IPS-11a (cell line): Measurements from ENCODE around the gene EPHB2.
"Not testable (repeated sequence)": the region's sequence is repeated elsewhere in the genome, so short reads cannot be mapped to it uniquely, and the experiment has no call there.

Experiments used
- H3K4me3 ChIP-seq: one replicate; pipeline ENCODE4 v1.5.1; 2013; ENCODE audit warnings: low read depth, low read length, control low read depth

The EPHB2 gene

DNA sequence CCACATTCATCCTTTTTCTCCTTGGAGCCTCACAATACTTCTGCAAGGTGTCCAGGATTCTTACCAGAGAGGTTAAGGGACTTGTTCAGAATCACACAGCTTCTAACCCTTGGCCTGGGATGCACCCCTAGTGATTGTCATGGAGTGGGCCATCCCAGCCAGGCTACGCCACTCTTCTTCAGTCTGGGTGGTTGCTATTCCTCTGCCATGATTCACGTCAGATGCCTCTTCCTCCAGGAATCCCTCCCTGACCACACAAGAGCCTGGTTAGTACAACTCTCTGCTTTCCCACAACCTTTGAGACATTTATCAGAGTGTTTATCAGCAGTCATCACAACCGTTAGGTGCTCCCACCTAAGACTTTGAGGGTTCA is 121.8 kb downstream of the EPHB2 start:
- H3K4me3 ChIP-seq: no peak overlapping the region

DNA sequence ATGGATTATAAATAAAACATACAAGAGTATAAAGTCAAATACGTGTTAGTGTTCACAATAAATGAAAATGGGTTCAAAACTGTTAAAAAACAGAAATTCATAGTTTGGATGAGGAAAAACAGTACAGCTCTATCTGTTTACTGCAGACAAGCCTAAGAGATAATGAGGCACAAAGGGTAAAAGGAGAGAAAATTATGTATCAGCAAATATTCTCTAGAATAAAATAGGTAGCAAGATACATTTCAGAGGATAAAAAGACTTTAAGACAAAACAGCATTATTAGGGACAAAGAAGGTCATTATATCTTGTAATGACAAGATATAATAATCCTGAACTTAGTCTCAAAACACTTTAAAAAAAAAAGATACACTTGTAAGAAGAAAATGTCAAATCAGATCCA is 123.1 kb downstream of the EPHB2 start:
- H3K4me3 ChIP-seq: no peak overlapping the region

DNA sequence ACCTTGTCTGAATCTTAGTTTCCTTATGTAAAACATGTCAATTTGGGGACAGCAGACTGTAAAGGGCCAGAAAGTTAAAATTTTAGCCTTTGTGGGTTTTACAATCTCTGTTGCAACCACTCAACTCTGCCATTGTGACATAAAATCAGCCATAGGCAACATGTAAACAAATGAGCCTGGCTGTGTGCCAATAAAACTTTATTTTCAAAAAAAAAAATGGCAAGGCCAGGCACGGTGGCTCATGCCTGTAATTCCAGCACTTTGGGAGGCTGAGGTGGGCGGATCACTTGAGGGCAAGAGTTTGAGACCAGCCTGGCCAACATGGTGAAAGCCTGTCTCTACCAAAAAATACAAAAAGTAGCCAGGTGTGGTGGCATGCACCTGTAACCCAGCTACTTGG is 123.8 kb downstream of the EPHB2 start:
- H3K4me3 ChIP-seq: not testable (repeated sequence)

DNA sequence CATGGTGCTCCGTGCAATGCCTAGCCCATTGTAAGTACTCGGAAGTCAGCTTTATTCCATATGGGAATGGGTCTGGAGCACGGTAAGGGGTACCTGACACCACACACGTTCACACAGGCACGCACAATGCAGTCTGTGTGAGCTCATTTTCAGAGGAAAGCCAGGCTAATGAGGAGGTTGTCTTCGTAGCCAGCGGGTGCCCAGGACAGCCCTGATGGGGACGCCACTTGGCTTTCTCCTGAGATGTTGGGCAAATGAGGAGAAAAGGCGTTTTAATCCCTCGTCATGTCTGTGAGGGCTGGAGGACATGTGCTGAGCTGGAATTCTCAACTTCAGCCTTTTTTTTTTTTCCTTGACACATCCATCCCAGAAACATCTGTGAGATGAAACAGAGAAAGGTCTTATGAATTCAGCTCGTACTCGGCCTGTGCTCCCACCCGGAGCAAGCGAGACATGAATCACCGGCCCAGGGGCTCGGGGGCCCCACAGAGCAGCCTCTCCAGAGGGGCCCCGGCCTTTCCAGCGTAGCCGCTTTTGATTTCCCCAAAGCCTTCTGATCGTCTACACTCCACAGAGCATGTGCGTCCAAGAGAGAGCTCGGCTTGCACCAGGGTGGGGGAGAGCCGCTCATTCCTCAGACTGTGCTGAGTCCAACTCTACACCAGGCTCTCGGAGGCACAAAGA is 125.1 kb downstream of the EPHB2 start:
- no peak overlapping the region for H3K4me3 ChIP-seq

DNA sequence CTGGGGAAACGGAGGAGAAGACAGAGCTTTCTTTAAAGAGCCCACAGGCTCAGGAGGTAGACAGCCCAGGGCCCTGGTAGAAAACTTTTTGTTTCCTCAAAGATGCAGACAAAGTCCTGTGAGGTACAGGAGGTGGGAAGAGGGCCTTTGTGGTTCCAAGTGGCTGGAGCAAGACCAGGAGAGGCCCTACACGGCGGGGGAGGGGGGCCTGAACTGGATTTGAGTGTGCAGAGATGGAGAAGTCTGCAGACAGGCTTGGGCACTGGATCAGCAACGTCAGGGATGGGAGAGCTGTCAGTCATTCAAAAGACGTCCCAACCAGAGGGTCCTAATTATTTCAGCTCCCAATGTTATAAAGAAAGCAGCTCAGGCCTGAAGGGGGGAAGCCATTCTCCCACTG is 126.2 kb downstream of the EPHB2 start:
- H3K4me3 ChIP-seq: no peak overlapping the region

DNA sequence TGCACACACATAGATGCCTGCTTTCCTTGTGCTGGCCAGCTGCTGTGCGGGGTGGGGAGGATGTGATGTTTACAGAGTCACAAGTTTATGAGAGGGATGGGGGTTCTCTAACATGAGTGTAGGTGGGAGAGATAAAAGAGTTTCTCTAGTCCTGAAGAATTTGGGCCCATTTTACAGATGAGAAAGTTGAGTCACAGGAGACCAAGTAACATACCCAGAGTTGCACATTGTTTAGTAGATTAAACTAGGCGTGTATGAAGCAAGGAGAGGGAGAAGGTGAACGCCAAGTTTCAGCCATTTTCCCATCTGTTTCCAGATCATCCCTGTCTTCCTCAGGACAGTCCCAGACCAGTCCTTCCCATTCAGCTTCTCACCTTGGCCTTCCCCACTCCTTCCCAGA is 126.7 kb downstream of the EPHB2 start:
- no peak overlapping the region for H3K4me3 ChIP-seq

DNA sequence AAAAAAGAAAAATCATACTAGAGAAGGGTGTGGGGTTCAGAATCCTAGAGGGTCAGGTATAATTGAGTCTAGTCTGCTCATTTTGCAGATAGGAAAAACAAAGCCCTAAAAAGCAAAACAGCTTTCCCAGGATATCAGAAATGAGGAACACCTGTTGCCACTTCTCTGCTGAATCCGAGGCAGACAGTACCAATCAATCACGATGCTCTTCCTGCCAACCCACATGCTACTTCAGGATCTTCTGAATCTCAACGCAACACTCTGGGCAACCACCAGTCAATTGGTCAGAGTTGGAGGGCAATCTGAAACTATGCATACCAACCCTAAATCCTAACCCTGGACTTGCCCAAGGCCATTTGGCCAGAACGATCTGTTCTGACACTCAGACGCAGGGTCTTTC is 128.3 kb downstream of the EPHB2 start:
- H3K4me3 ChIP-seq: no peak overlapping the region

DNA sequence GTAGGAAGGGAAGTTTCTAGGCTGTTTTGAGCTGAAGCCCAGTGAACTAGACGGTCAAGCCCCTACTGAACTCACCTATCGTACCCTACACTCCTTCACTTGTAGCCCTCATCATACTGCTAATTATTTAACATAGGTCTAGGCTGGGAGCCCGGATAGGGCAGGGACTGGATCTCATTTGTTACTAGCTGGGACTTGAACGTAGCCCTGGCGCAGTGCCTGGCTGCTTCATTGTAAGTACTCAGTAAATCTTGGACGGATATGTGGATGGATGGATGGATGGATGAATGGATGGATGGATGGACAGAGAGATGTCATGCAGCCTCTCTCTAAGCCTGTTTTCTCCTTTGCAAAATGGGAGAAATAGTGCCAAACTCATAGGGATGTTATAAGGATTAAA is 129.2 kb downstream of the EPHB2 start:
- no peak overlapping the region for H3K4me3 ChIP-seq

DNA sequence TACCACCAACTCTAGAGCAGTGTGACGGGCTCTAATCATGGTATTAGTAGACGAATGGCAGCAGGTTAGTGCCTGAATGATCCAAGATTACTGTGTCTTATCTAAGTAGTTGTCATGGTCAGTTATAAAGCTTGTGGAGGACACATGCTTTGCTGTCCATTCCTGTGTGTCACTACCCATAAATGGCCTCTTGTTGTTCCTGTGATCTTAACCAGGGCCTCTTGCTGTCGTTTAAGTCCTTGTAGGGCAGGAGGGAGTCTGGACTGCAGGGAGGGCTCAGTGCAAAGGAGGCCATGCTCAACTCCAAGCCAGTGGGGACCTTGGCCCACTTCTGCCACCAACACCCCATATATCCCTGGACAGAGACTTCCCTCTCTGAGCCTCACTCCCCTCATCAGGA is 130.5 kb downstream of the EPHB2 start:
- no peak overlapping the region for H3K4me3 ChIP-seq

DNA sequence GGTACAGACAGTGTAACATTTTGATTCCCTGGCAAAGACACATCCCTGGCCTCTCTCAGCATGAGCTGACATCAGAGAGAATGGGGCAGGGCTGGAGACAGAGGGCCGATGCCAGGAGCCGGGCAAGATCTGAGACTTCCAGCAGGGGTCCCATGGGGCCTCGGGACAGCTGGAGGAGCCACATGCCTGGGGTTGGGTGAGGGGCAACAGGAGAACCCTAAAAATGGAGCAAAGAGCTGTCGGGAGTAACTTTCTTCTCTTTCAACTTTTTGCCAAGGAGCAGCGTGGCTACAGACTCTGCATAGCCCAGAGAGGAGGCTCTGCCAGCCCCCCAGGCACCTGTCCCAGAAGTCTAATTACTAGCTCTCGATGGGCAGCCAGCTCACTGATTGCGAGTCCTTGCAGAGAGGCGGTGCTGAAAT is 131.2 kb downstream of the EPHB2 start:
- H3K4me3 ChIP-seq: no peak overlapping the region

DNA sequence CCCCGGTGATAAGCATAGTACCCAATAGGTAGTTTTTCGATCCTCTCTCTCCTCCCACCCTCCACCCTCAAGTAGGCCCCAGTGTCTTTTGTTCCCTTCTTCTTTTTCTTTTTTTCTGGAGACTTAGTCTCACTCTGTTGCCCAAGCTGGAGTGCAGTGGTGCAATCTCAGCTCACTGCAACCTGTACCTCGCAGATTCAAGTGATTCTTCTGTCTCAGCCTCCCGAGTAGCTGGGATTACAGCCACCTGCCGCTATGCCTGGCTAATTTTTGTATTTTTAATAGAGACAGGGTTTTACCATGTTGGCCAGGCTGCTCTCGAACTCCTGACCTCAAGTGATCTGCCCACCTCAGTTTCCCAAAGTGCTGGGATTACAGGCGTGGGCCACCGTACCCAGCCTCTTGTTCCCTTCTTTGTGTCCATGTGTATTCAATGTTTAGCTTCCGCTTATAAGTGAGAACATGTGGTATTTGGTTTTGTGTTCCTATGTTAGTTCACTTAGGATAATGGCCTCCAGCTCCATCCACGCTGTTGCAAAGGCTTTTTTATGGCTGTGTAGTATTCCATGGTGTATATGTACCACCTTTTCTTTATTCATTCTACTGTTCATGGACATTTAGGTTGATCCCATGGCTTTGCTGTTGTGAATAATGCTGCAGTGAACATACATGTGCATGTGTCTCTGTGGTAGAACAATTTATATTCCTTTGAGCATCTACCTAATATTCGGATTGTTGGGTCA is 133.0 kb downstream of the EPHB2 start:
- not testable (repeated sequence) for H3K4me3 ChIP-seq

DNA sequence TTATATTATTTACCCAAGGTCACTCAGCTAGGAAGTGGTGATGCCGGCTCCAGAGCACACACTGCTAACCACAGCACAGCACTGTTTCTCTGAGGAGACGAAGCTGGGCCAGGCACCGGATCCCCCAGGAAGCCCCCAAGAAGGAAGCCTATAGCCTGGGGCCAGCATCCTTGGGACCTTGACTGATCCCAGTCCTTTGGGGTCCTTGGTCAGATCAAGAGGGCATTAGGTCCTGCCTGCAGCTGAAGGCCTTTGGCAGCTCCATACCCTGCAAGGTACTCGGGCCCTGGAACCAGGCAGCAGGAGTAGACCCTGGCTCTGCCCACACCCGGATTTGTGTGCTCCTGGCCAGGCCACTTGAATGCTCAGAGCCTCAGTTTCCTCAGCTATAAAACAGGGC is 134.0 kb downstream of the EPHB2 start:
- no peak overlapping the region for H3K4me3 ChIP-seq

DNA sequence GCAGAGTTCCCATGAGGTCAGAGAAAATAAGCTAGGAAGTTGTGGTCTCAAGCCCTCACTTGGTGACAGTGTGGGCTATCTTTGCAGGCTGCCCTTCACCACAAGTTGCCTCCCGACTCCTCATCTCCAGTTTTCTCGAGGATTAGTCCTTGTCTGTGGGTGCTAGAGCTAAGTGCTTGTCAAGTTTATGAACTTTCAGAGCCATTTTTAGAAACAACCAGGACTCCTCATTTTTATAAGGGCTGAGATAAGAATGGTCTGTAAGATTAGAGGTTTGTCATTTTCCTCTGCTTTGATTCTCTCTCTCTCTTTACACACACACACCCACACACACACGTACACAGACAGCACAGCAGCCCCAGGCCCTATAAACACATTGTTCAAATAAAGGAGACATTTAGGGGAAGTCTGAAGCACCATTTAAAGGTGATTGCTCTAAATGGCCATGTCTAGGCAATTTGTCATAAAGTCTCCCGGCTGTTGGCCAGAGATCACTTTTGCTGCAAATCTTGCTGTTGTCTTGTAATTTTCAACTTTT is 134.8 kb downstream of the EPHB2 start:
- H3K4me3 ChIP-seq: no peak overlapping the region

DNA sequence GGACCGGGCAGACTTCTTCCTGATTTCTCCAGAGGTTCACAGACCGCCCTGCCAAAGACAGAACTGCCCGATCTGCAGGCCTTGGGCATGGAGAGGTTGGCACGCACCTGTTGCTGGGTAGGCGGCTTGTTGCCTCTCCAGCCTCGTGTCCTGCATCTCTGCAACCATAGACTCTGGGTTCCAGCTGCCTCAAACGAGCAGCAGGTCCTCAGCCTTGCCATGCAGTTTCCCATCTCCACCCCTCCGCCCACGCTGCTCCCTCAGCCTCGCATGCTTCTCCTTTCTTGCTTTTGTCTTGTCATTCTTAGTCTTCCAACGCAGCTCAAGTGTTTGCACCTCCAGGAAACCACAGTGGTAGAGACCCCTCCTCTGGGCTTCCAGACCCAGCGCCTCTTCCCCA is 135.8 kb downstream of the EPHB2 start:
- H3K4me3 ChIP-seq: no peak overlapping the region

DNA sequence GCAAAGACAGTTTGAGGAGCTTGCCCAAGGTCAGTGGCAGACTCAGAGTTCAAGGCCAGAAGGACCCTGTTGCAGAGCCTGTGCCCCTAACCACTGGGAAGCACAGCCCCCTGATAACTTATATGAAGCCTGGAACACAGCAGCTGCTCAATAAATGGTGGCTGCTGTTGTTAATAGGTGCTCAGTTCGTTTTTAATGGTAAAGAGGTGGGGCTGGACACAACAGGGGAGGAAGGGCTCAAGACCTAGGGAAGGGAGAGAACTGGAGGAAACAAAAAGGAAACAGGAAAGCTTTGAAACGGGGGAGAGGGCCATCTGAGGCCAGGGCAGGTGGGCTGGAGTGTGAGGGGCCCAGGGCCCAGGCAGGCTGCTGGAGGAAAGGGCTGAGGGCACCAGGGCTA is 136.6 kb downstream of the EPHB2 start:
- no peak overlapping the region for H3K4me3 ChIP-seq

DNA sequence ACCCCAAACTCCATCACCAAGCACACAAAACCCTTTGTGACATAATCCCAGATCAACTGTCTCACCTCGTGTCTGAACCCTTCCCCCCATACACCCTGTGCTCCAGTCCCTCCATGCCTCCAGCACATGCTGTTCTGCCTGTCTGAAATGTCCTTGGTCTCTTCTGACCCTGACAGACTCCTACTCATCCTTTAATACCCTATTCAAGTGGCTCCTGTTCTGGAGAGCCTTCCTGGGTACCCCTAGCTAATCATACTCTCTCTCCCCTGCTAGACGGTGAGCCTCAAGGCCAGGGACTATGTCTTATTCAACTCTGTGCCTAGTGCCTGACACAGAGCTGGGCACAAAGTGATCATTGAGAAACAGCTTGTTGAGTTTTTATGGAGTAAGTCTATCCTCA is 137.1 kb downstream of the EPHB2 start:
- no peak overlapping the region for H3K4me3 ChIP-seq

DNA sequence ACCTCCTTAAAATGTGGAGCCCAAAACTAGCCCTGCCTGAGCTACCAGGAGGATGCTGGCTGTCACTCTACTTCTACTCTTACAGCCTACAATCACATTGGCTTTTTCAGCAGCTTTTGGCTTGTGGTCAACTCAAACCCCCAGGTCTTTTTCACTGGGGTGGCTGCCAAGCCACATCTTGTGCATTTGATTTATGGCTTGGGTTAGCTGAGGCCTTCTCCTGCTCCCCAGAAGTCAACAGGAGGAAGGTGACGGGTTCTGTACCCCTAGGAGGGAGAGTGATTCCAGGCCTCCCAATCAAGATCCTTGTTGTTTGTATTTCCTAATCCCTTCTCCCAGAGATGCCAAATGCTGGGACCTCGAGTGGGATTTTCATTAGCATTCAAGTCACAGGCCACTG is 137.8 kb downstream of the EPHB2 start:
- H3K4me3 ChIP-seq: no peak overlapping the region

DNA sequence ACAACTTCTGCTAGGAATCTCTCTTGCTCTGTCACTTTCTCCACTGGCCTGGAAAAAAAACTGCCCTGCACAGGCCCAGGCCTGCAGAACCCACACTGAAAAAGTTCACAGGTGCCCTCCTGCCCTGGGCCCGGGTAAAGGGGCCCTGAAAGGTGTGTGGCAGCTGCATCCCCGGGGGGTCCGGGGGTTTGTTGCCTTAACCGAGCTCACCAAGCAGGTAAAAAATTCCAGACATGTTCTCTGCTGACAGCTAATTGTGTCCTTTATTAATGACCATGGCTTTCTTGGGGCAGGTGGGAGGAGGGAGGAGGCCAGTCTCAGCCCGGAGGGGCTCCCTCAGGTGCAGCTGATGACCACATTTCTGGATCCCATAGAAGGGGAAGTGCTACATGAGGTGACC is 139.1 kb downstream of the EPHB2 start:
- no peak overlapping the region for H3K4me3 ChIP-seq

DNA sequence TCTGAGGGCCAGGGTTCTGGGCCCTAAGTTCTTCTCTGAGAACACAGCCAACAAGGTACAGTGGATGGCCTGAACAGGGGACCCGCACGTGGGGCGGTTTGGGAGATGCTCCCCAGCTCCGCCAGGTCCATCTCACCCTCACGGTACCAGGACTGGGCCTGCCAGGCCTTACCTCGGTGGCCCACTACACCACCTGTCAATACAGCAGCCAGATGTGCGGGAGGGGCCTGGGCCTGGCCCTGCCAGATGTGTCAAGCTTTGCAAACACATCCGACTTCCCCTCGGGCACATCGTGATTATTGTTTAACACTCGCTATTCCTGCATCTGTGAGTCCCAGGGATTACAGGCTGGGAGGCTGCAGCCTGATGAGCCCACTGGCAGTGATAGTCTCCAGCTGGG is 139.6 kb downstream of the EPHB2 start:
- H3K4me3 ChIP-seq: no peak overlapping the region

DNA sequence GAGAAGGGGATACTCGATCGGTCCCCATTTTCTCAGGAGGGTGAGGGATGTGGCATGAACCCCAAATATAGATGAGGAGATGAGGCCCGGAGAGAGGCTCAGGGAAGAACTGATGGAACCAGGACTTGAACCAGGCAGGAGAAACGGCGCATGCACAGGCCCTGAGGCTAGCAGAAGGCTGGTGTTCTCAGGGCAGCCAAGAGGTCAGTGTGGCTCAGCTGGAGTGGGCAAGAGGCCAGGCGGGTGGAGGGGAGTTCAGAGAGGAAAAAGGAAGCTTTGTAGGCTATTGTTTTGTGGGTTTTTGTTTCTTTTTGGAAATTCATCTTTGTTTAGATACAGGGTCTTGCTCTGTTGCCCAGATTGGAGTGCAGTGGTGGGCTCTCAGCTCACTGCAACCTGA is 140.0 kb downstream of the EPHB2 start:
- H3K4me3 ChIP-seq: no peak overlapping the region

DNA sequence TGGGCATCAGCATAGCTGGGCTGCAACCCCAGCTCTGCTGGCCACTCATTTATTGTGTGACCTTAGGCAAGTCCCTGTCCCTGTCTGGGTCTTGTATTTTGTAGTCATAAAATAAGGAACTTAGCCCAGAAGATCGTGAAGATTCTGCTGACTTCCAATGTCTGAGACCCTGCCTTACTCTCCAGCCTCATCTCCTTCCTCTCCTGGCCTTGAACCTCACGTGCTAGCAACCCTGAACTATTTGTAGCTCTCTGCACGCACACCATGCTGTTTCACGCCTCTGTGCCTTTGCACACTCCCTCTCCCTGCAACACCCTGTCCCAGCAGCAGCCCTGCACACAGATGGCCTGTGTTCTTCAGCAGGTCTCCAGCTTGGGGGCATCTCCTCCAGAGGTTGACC is 140.9 kb downstream of the EPHB2 start:
- H3K4me3 ChIP-seq: no peak overlapping the region

DNA sequence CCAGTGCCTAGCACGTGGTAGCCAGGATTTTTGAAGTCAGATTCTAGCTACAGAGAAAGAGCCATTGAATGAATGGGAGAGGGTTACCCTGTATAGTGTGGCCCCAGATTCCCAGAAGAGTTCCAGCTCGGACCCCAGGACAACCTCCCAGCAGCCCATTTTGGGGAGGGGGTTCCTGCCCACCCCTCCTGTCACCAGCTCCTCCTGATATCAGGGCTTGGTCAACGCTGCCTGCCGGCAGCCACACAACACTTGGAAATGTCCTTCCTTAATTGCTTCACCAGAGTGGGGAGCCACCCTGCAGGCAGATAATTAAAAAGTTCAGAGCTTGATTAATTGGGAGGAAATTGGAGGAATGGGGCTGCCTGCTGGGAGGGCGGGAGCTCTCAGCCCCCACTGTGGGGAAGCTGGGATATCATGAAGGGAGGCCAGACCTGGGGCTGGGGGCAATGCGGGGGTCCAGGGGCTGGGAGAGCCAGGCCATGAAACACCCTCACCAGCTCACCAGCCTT is 141.6 kb downstream of the EPHB2 start:
- H3K4me3 ChIP-seq: no peak overlapping the region
